ENCODE results near the gene DDX23. TPM values are rescaled to one million over a fixed set of nuclear protein-coding genes. Genes with fewer than 3 reads are reported as not detected.

The DDX23 gene
- total RNA-seq, 1 experiment from 2014 or later, result 107 TPM

DNA sequence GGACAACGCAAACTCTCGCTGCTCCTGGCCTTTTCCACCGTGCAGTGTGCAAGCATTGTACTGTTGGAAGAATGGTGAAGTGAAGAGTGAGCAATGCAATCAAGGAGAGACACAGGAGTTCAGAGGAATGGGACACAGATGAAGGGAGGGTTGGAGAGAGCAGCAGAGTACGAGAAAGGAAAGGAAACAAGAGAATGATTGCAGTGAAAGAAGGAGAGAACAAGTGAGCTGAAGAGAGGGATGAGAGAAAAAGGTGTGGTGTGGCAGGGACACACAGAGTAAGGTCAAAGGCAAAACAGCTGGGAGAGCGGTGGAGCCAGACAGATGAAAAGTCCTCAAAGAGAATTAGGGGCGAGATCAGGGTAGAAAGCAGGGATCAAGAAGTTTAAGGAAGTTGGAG is 20.7 kb downstream of the DDX23 start (continued):
- TF ChIP-seq SMAD4 (CRISPR knock-in tag; IDR thresholded peaks at IDR 0.05), result no peak
- TF ChIP-seq, protein P1, sequence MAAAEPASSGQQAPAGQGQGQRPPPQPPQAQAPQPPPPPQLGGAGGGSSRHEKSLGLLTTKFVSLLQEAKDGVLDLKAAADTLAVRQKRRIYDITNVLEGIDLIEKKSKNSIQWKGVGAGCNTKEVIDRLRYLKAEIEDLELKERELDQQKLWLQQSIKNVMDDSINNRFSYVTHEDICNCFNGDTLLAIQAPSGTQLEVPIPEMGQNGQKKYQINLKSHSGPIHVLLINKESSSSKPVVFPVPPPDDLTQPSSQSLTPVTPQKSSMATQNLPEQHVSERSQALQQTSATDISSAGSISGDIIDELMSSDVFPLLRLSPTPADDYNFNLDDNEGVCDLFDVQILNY (CRISPR knock-in tag; IDR thresholded peaks at IDR 0.05), result no peak
- TF ChIP-seq STAT6 (CRISPR knock-in tag; conservative IDR thresholded peaks at IDR 0.05; ENCODE audit: low read depth), result no peak
- TF ChIP-seq HMGA2 (CRISPR knock-in tag; IDR thresholded peaks at IDR 0.05), result no peak
- TF ChIP-seq, protein P2, sequence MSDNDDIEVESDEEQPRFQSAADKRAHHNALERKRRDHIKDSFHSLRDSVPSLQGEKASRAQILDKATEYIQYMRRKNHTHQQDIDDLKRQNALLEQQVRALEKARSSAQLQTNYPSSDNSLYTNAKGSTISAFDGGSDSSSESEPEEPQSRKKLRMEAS (CRISPR knock-in tag; IDR thresholded peaks at IDR 0.05), result no peak
- TF ChIP-seq, protein P3, sequence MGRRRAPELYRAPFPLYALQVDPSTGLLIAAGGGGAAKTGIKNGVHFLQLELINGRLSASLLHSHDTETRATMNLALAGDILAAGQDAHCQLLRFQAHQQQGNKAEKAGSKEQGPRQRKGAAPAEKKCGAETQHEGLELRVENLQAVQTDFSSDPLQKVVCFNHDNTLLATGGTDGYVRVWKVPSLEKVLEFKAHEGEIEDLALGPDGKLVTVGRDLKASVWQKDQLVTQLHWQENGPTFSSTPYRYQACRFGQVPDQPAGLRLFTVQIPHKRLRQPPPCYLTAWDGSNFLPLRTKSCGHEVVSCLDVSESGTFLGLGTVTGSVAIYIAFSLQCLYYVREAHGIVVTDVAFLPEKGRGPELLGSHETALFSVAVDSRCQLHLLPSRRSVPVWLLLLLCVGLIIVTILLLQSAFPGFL (CRISPR knock-in tag; IDR thresholded peaks at IDR 0.05; ENCODE audit: borderline replicate concordance), result no peak
- no peak for TF ChIP-seq NFYB (CRISPR knock-in tag; conservative IDR thresholded peaks at IDR 0.05; ENCODE audit: low read depth)
- no peak for TF ChIP-seq CREM (CRISPR knock-in tag; IDR thresholded peaks at IDR 0.05)
- no peak for TF ChIP-seq ZNF138 (CRISPR knock-in tag; conservative IDR thresholded peaks at IDR 0.05)

GRCh38 chr12:48828841-48829575 is 23.0 kb downstream of the DDX23 start:
- peaks cover 50% of the 10 kb centered on the region for H3K36me3 Mint-ChIP-seq
- DNase-seq (ENCODE audit: low spot score) (no peak), ATAC-seq (no peak)
- no peaks in the 10 kb centered on the region for H3K27me3 Mint-ChIP-seq (ENCODE audit: low read depth)
- H3K4me1 Mint-ChIP-seq, result peaks cover 7% of the 10 kb centered on the region
- ChIA-PET POLR2A (no interaction called here), CTCF (interaction anchor here (1.5 to 1.9 kb wide), 3 partner anchors 10 to 62 kb away, joined by 5 to 7 read pairs (median 6); no protein-coding TSS in a partner anchor)
- no peak overlapping the region; the same call in 1 of the 2 replicates for H3K27ac Mint-ChIP-seq
- H3K9me3 Mint-ChIP-seq, result no peaks in the 10 kb centered on the region
- H3K4me3 Mint-ChIP-seq, result no peak overlapping the region
- no peak for TF ChIP-seq JUN (CRISPR knock-in tag; IDR thresholded peaks at IDR 0.05)
- TF ChIP-seq, protein P3 (CRISPR knock-in tag; IDR thresholded peaks at IDR 0.05; ENCODE audit: borderline replicate concordance), result no peak
- no peak for TF ChIP-seq OVOL2 (CRISPR knock-in tag; IDR thresholded peaks at IDR 0.05; ENCODE audit: borderline replicate concordance)
- no peak for TF ChIP-seq IRF2 (CRISPR knock-in tag; IDR thresholded peaks at IDR 0.05; ENCODE audit: borderline replicate concordance, low read depth)
- no peak for TF ChIP-seq ESRRA (CRISPR knock-in tag; IDR thresholded peaks at IDR 0.05; ENCODE audit: borderline replicate concordance)
- TF ChIP-seq ZNF317 (CRISPR knock-in tag; IDR thresholded peaks at IDR 0.05; ENCODE audit: borderline replicate concordance, low read depth), result no peak
- TF ChIP-seq, protein P4, sequence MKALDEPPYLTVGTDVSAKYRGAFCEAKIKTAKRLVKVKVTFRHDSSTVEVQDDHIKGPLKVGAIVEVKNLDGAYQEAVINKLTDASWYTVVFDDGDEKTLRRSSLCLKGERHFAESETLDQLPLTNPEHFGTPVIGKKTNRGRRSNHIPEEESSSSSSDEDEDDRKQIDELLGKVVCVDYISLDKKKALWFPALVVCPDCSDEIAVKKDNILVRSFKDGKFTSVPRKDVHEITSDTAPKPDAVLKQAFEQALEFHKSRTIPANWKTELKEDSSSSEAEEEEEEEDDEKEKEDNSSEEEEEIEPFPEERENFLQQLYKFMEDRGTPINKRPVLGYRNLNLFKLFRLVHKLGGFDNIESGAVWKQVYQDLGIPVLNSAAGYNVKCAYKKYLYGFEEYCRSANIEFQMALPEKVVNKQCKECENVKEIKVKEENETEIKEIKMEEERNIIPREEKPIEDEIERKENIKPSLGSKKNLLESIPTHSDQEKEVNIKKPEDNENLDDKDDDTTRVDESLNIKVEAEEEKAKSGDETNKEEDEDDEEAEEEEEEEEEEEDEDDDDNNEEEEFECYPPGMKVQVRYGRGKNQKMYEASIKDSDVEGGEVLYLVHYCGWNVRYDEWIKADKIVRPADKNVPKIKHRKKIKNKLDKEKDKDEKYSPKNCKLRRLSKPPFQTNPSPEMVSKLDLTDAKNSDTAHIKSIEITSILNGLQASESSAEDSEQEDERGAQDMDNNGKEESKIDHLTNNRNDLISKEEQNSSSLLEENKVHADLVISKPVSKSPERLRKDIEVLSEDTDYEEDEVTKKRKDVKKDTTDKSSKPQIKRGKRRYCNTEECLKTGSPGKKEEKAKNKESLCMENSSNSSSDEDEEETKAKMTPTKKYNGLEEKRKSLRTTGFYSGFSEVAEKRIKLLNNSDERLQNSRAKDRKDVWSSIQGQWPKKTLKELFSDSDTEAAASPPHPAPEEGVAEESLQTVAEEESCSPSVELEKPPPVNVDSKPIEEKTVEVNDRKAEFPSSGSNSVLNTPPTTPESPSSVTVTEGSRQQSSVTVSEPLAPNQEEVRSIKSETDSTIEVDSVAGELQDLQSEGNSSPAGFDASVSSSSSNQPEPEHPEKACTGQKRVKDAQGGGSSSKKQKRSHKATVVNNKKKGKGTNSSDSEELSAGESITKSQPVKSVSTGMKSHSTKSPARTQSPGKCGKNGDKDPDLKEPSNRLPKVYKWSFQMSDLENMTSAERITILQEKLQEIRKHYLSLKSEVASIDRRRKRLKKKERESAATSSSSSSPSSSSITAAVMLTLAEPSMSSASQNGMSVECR (CRISPR knock-in tag; IDR thresholded peaks at IDR 0.05; ENCODE audit: borderline replicate concordance), result no peak
- TF ChIP-seq NR2C2 (CRISPR knock-in tag; IDR thresholded peaks at IDR 0.05), result no peak
- TF ChIP-seq NFE2L1 (CRISPR knock-in tag; IDR thresholded peaks at IDR 0.05), result no peak
- TF ChIP-seq SP1 (CRISPR knock-in tag; conservative IDR thresholded peaks at IDR 0.05), result no peak
- no peak for TF ChIP-seq ZNF138 (CRISPR knock-in tag; conservative IDR thresholded peaks at IDR 0.05)
- no peak for TF ChIP-seq GRHL2 (CRISPR knock-in tag; IDR thresholded peaks at IDR 0.05; ENCODE audit: insufficient replicate concordance, severe bottlenecking)

All from WTC11 (cell line).